A673 (cell line): ENCODE results near the gene THBS3.
"Not testable (repeated sequence)": the region's sequence is repeated elsewhere in the genome, so short reads cannot be mapped to it uniquely, and the experiment has no call there.

ENCODE experiments used
- CTCF ChIP-seq: fragments of 300-800, 200-600 bp; sonication (generic); conservative IDR thresholded peaks from 2 replicates; pipeline ENCODE4 v1.5.1; 2017; ENCODE audit warnings: low read depth, mild to moderate bottlenecking, antibody characterized with exemption, low read length, moderate library complexity, mixed read lengths
- EZH2 ChIP-seq: fragments of 200-600 bp; sonication (generic); IDR thresholded peaks from 2 replicates; pipeline ENCODE4 v1.6.1; 2017; ENCODE audit warnings: borderline replicate concordance, low read depth, mild to moderate bottlenecking, mixed read lengths, antibody characterized with exemption, low read length; ENCODE audit not compliant: poor library complexity, severe bottlenecking

DNA sequence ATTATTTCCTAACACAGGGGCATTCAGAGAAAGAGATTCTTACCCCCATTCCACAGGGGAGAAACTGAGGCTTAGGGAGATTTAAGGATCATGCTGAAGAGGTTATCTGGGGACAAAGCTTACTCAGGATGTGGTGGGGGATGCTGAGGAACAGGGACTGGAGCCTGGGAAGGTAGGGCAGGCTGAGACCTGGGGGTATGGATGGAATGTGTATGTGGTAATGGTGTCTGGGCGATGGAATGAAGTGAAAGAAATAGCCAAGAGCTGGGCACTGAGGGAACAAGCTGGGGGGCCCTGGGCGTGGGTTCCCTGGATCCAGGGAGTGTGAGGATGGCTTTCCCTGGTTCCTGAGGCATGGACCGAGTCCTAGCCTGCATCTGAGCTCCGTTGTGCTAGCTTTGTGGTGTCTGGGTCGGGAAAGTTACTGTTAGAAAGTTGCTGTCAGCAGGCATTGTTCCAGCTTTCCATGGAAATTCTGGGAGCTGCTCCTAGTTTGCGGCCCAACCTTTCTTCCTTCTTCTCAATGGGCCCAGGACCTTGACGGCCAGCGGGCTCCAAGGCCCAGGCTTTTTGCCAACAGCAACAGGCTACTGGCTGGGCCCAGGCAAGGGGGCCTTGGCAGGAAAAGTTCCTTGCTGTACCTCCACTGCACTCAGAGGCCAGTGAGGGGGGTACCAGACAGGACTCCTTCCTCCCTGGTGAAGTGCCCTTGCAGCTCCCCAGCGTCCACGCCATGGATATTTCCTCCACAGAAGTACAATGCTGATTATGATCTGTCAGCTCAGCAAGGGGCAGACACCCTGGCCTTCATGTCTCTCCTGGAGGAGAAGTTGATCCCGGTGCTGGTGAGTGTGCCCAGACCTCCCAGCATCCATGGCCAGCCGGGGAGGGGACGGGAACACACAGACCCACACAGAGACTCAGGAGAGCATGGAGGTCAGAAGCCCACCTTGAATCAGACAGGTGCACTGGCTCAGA is 24.6 kb upstream of the THBS3 start:
- TF ChIP-seq CTCF, EZH2: not testable (repeated sequence)
